ENCODE data around the gene TMEM242. TPM values are rescaled to one million over a fixed set of nuclear protein-coding genes. Genes with fewer than 3 reads are reported as not detected.

TMEM242 gene
- total and polyA plus RNA-seq, 2 of the 8 experiments (the other 6 are each of a cell fraction or from before 2014, with no cell fraction given): 2.4 to 9.0 TPM

GRCh38 chr6:157304899-157305663 lies 18.2 kb downstream of the TMEM242 start (continued):
- TF ChIP-seq CHD2 (IDR thresholded peaks at IDR 0.05; ENCODE audit: low read length) (no peak), NANOG (IDR thresholded peaks at IDR 0.05; ENCODE audit: insufficient read depth, low read depth, low read length, poor library complexity, severe bottlenecking) (no peak)

Data from H1 (cell line).